ENCODE measurements around the gene TEN1. TPM values are rescaled to one million over a fixed set of nuclear protein-coding genes. Genes with fewer than 3 reads are reported as not detected.

Gene TEN1
- total and polyA plus RNA-seq, 2 of the 13 experiments (the other 11 are each of a cell fraction or from before 2014, with no cell fraction given): 18.0 to 21.3 TPM

DNA sequence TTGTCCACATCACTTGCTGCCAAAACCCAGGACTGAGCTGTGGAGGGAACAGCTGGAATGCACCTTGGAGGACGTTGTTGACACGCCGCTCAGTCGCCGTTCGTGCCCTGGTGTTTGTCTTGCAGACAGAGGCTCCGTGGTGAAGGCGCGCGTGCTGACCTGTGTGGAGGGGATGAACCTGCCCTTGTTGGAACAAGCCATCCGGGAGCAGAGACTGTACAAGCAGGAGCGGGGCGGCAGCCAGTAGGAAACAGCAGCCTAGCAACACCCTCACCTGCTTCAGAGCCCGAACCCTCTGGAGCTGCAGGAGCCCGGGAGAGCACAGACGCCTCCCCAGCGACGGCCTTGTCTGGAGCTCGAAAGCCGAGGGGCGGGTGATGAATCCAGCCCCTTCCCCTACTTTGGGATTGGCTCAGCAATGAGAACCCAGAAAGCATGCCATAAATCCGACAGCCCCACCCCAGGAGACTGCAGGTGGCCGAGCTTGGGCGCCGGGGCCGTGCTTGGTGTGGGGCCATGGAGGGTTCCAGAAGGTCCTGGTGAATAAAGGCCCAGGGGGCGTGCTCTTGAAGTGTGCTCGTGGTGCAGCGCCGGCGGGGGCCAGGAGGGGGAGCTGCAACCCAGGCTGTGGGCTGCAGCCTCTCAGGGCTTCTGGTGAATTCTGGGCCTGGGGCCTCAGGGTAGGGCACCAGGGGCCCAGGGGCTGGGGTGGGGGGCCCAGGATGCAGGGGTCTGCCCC, 21.1 kb downstream of the TEN1 start (continued):
- TF ChIP-seq, protein P1, sequence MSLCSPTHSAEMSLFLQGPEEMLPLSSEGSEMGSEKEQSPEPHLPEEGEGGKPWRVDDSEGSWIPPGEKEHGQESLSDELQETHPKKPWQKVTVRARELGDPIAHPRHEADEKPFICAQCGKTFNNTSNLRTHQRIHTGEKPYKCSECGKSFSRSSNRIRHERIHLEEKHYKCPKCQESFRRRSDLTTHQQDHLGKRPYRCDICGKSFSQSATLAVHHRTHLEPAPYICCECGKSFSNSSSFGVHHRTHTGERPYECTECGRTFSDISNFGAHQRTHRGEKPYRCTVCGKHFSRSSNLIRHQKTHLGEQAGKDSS (CRISPR knock-in tag; IDR thresholded peaks at IDR 0.05; ENCODE audit: borderline replicate concordance, low read depth): no peak
- TF ChIP-seq, protein P2, sequence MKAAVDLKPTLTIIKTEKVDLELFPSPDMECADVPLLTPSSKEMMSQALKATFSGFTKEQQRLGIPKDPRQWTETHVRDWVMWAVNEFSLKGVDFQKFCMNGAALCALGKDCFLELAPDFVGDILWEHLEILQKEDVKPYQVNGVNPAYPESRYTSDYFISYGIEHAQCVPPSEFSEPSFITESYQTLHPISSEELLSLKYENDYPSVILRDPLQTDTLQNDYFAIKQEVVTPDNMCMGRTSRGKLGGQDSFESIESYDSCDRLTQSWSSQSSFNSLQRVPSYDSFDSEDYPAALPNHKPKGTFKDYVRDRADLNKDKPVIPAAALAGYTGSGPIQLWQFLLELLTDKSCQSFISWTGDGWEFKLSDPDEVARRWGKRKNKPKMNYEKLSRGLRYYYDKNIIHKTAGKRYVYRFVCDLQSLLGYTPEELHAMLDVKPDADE (CRISPR knock-in tag; IDR thresholded peaks at IDR 0.05): 0 out of 2 replicates have a peak, but pooled peaks have one; percentile 40
- TF ChIP-seq ZBTB38 (CRISPR knock-in tag; IDR thresholded peaks at IDR 0.05) (peak; percentile 100), ZBTB20 (CRISPR knock-in tag; IDR thresholded peaks at IDR 0.05; ENCODE audit: borderline replicate concordance, low read depth) (peak; percentile 77), AKAP8 (CRISPR knock-in tag; IDR thresholded peaks at IDR 0.05) (peak; percentile 73; the same call in 1 of the 2 replicates), ZNF768 (CRISPR knock-in tag; IDR thresholded peaks at IDR 0.05) (peak; percentile 17; the same call in 1 of the 2 replicates), FOXM1 (CRISPR knock-in tag; IDR thresholded peaks at IDR 0.05) (no peak), KAT8 (CRISPR knock-in tag; IDR thresholded peaks at IDR 0.05) (peak; percentile 43; the same call in 1 of the 2 replicates), ZNF350 (CRISPR knock-in tag; IDR thresholded peaks at IDR 0.05; ENCODE audit: borderline replicate concordance, low read depth) (peak; percentile 62), ZNF773 (CRISPR knock-in tag; IDR thresholded peaks at IDR 0.05; ENCODE audit: borderline replicate concordance) (no peak), RCOR2 (CRISPR knock-in tag; IDR thresholded peaks at IDR 0.05) (0 out of 2 replicates have a peak, but pooled peaks have one; percentile 25), SAFB2 (CRISPR knock-in tag; IDR thresholded peaks at IDR 0.05; ENCODE audit: borderline replicate concordance, low read depth) (peak; percentile 88), MTA3 (CRISPR knock-in tag; IDR thresholded peaks at IDR 0.05) (no peak), ZFP37 (CRISPR knock-in tag; IDR thresholded peaks at IDR 0.05; ENCODE audit: borderline replicate concordance) (peak; percentile 53; the same call in 1 of the 2 replicates), ZNF235 (CRISPR knock-in tag; IDR thresholded peaks at IDR 0.05; ENCODE audit: borderline replicate concordance) (peak; percentile 43; the same call in 1 of the 2 replicates)
- TF ChIP-seq, protein P3, sequence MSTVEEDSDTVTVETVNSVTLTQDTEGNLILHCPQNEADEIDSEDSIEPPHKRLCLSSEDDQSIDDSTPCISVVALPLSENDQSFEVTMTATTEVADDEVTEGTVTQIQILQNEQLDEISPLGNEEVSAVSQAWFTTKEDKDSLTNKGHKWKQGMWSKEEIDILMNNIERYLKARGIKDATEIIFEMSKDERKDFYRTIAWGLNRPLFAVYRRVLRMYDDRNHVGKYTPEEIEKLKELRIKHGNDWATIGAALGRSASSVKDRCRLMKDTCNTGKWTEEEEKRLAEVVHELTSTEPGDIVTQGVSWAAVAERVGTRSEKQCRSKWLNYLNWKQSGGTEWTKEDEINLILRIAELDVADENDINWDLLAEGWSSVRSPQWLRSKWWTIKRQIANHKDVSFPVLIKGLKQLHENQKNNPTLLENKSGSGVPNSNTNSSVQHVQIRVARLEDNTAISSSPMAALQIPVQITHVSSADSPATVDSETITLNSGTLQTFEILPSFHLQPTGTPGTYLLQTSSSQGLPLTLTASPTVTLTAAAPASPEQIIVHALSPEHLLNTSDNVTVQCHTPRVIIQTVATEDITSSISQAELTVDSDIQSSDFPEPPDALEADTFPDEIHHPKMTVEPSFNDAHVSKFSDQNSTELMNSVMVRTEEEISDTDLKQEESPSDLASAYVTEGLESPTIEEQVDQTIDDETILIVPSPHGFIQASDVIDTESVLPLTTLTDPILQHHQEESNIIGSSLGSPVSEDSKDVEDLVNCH (CRISPR knock-in tag; IDR thresholded peaks at IDR 0.05): 0 out of 2 replicates have a peak, but pooled peaks have one; percentile 24
- TF ChIP-seq, protein P4, sequence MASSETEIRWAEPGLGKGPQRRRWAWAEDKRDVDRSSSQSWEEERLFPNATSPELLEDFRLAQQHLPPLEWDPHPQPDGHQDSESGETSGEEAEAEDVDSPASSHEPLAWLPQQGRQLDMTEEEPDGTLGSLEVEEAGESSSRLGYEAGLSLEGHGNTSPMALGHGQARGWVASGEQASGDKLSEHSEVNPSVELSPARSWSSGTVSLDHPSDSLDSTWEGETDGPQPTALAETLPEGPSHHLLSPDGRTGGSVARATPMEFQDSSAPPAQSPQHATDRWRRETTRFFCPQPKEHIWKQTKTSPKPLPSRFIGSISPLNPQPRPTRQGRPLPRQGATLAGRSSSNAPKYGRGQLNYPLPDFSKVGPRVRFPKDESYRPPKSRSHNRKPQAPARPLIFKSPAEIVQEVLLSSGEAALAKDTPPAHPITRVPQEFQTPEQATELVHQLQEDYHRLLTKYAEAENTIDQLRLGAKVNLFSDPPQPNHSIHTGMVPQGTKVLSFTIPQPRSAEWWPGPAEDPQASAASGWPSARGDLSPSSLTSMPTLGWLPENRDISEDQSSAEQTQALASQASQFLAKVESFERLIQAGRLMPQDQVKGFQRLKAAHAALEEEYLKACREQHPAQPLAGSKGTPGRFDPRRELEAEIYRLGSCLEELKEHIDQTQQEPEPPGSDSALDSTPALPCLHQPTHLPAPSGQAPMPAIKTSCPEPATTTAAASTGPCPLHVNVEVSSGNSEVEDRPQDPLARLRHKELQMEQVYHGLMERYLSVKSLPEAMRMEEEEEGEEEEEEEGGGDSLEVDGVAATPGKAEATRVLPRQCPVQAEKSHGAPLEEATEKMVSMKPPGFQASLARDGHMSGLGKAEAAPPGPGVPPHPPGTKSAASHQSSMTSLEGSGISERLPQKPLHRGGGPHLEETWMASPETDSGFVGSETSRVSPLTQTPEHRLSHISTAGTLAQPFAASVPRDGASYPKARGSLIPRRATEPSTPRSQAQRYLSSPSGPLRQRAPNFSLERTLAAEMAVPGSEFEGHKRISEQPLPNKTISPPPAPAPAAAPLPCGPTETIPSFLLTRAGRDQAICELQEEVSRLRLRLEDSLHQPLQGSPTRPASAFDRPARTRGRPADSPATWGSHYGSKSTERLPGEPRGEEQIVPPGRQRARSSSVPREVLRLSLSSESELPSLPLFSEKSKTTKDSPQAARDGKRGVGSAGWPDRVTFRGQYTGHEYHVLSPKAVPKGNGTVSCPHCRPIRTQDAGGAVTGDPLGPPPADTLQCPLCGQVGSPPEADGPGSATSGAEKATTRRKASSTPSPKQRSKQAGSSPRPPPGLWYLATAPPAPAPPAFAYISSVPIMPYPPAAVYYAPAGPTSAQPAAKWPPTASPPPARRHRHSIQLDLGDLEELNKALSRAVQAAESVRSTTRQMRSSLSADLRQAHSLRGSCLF (CRISPR knock-in tag; IDR thresholded peaks at IDR 0.05; ENCODE audit: borderline replicate concordance): no peak
- TF ChIP-seq, protein P5, sequence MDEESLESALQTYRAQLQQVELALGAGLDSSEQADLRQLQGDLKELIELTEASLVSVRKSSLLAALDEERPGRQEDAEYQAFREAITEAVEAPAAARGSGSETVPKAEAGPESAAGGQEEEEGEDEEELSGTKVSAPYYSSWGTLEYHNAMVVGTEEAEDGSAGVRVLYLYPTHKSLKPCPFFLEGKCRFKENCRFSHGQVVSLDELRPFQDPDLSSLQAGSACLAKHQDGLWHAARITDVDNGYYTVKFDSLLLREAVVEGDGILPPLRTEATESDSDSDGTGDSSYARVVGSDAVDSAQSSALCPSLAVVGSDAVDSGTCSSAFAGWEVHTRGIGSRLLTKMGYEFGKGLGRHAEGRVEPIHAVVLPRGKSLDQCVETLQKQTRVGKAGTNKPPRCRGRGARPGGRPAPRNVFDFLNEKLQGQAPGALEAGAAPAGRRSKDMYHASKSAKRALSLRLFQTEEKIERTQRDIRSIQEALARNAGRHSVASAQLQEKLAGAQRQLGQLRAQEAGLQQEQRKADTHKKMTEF (CRISPR knock-in tag; IDR thresholded peaks at IDR 0.05): 0 out of 2 replicates have a peak, but pooled peaks have one; percentile 41

Data from HepG2 (cell line).